Measurements from ENCODE around the gene MYCN.

The MYCN gene

DNA sequence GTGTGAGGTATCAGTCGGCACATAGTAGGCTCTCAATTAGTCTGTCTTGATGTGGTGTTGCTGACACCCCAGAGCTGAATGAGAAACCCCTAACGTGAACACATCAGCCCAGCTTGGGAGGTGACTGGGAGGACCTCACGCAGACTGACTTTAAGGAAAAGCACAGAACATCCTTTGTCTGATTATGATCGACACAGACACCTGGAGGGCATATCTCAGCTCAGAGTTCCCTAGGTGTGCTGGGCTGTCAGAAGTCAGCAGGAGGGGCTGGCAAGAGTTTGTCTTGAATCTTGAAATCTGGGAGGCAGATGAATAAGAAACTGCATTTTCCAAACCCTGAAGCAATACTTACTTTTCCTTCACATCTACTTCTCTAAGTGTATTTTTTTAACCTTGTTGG is 16.8 kb upstream of the MYCN start:
- Histone ChIP-seq H2AK5ac (ENCODE audit: low read length, severe bottlenecking) (no peak overlapping the region), H3K36me3 (ENCODE audit: control insufficient read depth in 1 of 2, insufficient read depth in 2 of 2, low read depth in 1 of 2, low read length in 2 of 2) (no peaks in the 10 kb centered on the region), H2BK5ac (ENCODE audit: low read depth, low read length, poor library complexity, severe bottlenecking) (no peak overlapping the region), H4K91ac (ENCODE audit: low read length) (no peak overlapping the region), H2BK12ac (ENCODE audit: low read length in 2 of 2) (no peak overlapping the region), H3K14ac (ENCODE audit: low read length in 2 of 2) (no peak overlapping the region), H2BK15ac (ENCODE audit: low read depth, poor library complexity, severe bottlenecking) (no peak overlapping the region), H4K8ac (ENCODE audit: low read length) (no peak overlapping the region), H3K23ac (ENCODE audit: low read length in 2 of 2) (no peak overlapping the region), H3K79me1 (replicated peaks; ENCODE audit: low read length, poor library complexity, severe bottlenecking) (no peaks in the 10 kb centered on the region), H2BK120ac (ENCODE audit: low read depth, low read length) (no peak overlapping the region), H3K18ac (ENCODE audit: low read depth in 1 of 2, low read length in 2 of 2) (no peak overlapping the region), H3K4me2 (ENCODE audit: low read length, poor library complexity, severe bottlenecking) (no peak overlapping the region), H3K27ac (ENCODE audit: low read length, poor library complexity, severe bottlenecking) (no peak overlapping the region), H3K4ac (ENCODE audit: low read depth in 1 of 2, low read length in 2 of 2) (no peak overlapping the region), H2AFZ (ENCODE audit: low read depth, low read length) (no peak overlapping the region), H3K4me1 (ENCODE audit: control insufficient read depth, insufficient read depth, low read depth, low read length) (no peaks in the 10 kb centered on the region), H3K9me3 (ENCODE audit: control insufficient read depth, low read length) (no peaks in the 10 kb centered on the region), H3K4me3 (ENCODE audit: insufficient read depth in 1 of 2, low read depth in 1 of 2, low read length in 2 of 2) (no peak overlapping the region), H3K27me3 (ENCODE audit: control insufficient read depth in 1 of 2, insufficient read depth in 1 of 2, low read length in 2 of 2) (peaks cover 11 to 27% of the 10 kb centered on the region in 2 experiments), H3K9ac (ENCODE audit: low read length) (no peak overlapping the region)
- 88% methylated on average over 4 of the region's 4 CpGs for WGBS
- no peak for DNase-seq

DNA sequence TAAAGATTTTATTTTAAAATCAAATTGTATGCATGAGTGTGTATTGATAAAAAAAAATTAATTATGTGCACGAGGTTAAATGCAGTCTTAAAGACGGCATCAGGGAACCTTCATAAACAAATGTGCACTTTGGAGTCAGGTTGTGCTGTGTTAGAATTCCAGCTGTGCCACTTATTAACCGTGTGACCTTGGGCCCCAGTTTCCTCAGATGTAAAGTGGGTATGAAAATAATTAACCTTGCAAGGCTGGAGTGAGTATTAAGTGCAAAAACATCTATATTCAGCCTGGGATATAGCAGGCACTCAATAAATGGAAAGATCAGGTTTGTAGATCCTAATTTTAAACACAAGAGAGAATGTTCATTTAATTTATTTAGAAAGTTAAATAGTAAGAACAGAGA is 14.5 kb upstream of the MYCN start:
- H3K9ac ChIP-seq (ENCODE audit: low read length) = no peak overlapping the region
- no peaks in the 10 kb centered on the region for H3K4me1 ChIP-seq (ENCODE audit: control insufficient read depth, insufficient read depth, low read depth, low read length)
- H2BK12ac ChIP-seq (ENCODE audit: low read length in 2 of 2) = no peak overlapping the region
- no peak overlapping the region for H2AK5ac ChIP-seq (ENCODE audit: low read length, severe bottlenecking)
- H3K36me3 ChIP-seq (ENCODE audit: control insufficient read depth in 1 of 2, insufficient read depth in 2 of 2, low read depth in 1 of 2, low read length in 2 of 2) = no peaks in the 10 kb centered on the region
- H2AFZ ChIP-seq (ENCODE audit: low read depth, low read length) = no peak overlapping the region
- H3K27ac ChIP-seq (ENCODE audit: low read length, poor library complexity, severe bottlenecking) = no peak overlapping the region
- peaks cover 15 to 16% of the 10 kb centered on the region in 2 experiments for H3K27me3 ChIP-seq (ENCODE audit: control insufficient read depth in 1 of 2, insufficient read depth in 1 of 2, low read length in 2 of 2)
- no peaks in the 10 kb centered on the region for H3K9me3 ChIP-seq (ENCODE audit: control insufficient read depth, low read length)
- H3K4ac ChIP-seq (ENCODE audit: low read depth in 1 of 2, low read length in 2 of 2) = no peak overlapping the region
- no peak overlapping the region for H3K14ac ChIP-seq (ENCODE audit: low read length in 2 of 2)
- H3K23ac ChIP-seq (ENCODE audit: low read length in 2 of 2) = no peak overlapping the region
- H3K4me2 ChIP-seq (ENCODE audit: low read length, poor library complexity, severe bottlenecking) = no peak overlapping the region
- H2BK120ac ChIP-seq (ENCODE audit: low read depth, low read length) = no peak overlapping the region
- no peak overlapping the region for H2BK15ac ChIP-seq (ENCODE audit: low read depth, poor library complexity, severe bottlenecking)
- H3K4me3 ChIP-seq (ENCODE audit: insufficient read depth in 1 of 2, low read depth in 1 of 2, low read length in 2 of 2) = no peak overlapping the region
- no peak overlapping the region for H4K91ac ChIP-seq (ENCODE audit: low read length)
- H4K8ac ChIP-seq (ENCODE audit: low read length) = no peak overlapping the region
- WGBS = 63% methylated on average over 3 of the region's 3 CpGs
- H2BK5ac ChIP-seq (ENCODE audit: low read depth, low read length, poor library complexity, severe bottlenecking) = no peak overlapping the region
- H3K79me1 ChIP-seq (replicated peaks; ENCODE audit: low read length, poor library complexity, severe bottlenecking) = no peaks in the 10 kb centered on the region
- DNase-seq = no peak
- H3K18ac ChIP-seq (ENCODE audit: low read depth in 1 of 2, low read length in 2 of 2) = no peak overlapping the region

DNA sequence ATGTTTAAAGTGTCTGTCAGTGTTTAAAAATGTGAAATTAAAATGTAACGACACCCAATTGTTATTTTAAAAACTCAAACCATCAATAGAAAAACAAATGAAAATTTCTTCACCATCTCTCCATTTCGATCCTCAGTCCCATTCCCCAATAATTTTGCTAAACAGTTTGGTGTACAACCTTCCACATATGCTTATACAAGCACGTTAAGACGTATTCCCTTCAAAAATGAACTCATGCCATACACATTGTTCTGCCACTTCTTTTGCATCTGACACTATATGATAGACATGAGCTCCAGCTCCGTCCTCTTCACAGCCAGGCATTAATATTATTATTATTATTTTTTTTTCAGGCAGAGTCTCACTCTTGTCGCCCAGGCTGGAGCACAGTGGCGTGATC is 14.1 kb upstream of the MYCN start:
- H2BK15ac ChIP-seq (ENCODE audit: low read depth, poor library complexity, severe bottlenecking) = no peak overlapping the region
- H3K9me3 ChIP-seq (ENCODE audit: control insufficient read depth, low read length) = no peaks in the 10 kb centered on the region
- H3K14ac ChIP-seq (ENCODE audit: low read length in 2 of 2) = no peak overlapping the region
- H3K27me3 ChIP-seq (ENCODE audit: control insufficient read depth in 1 of 2, insufficient read depth in 1 of 2, low read length in 2 of 2) = peaks cover 12 to 14% of the 10 kb centered on the region in 2 experiments
- H4K8ac ChIP-seq (ENCODE audit: low read length) = no peak overlapping the region
- no peak overlapping the region for H2AFZ ChIP-seq (ENCODE audit: low read depth, low read length)
- H2BK5ac ChIP-seq (ENCODE audit: low read depth, low read length, poor library complexity, severe bottlenecking) = no peak overlapping the region
- H3K18ac ChIP-seq (ENCODE audit: low read depth in 1 of 2, low read length in 2 of 2) = no peak overlapping the region
- H3K9ac ChIP-seq (ENCODE audit: low read length) = no peak overlapping the region
- no peak overlapping the region for H3K23ac ChIP-seq (ENCODE audit: low read length in 2 of 2)
- H3K4me1 ChIP-seq (ENCODE audit: control insufficient read depth, insufficient read depth, low read depth, low read length) = no peaks in the 10 kb centered on the region
- H3K4me2 ChIP-seq (ENCODE audit: low read length, poor library complexity, severe bottlenecking) = no peak overlapping the region
- no peak overlapping the region for H3K4ac ChIP-seq (ENCODE audit: low read depth in 1 of 2, low read length in 2 of 2)
- no peak overlapping the region for H2AK5ac ChIP-seq (ENCODE audit: low read length, severe bottlenecking)
- no peak overlapping the region for H2BK12ac ChIP-seq (ENCODE audit: low read length in 2 of 2)
- H3K27ac ChIP-seq (ENCODE audit: low read length, poor library complexity, severe bottlenecking) = no peak overlapping the region
- H3K36me3 ChIP-seq (ENCODE audit: control insufficient read depth in 1 of 2, insufficient read depth in 2 of 2, low read depth in 1 of 2, low read length in 2 of 2) = no peaks in the 10 kb centered on the region
- 86% methylated on average over 6 of the region's 7 CpGs for WGBS
- no peak overlapping the region for H2BK120ac ChIP-seq (ENCODE audit: low read depth, low read length)
- no peak for DNase-seq
- H3K79me1 ChIP-seq (replicated peaks; ENCODE audit: low read length, poor library complexity, severe bottlenecking) = no peaks in the 10 kb centered on the region
- H4K91ac ChIP-seq (ENCODE audit: low read length) = no peak overlapping the region
- H3K4me3 ChIP-seq (ENCODE audit: insufficient read depth in 1 of 2, low read depth in 1 of 2, low read length in 2 of 2) = no peak overlapping the region

DNA sequence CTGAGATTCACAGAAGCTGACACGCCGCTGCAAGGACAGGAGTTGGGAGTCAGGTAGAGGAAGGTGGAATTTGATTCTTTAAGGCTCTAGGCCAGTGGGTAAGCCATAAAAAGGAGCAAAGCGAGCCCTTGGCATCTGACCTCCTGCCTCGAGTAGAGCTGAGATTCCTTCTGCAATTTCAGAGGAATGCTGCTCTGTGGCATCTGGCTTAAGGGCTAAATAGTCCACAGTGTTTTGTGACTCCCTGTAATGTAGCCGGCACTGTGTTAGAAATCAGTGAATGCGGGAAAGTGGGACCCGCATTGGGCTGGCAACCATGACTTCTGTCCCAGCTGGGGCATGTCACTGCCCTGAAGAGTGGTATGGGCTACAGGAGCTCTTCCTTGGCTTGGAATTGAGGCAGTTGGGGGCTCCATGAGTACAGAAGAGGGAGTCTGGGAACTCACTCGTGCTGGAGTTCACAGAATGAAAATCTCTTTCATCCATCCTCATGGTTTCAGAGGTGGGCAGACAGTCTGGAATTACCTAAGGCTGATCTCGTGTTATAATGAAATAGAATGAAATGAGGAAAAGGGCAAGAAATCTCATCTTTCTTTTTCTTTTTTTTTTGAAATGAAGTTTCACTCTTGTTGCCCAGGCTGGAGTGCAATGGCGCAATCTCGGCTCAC is 12.7 kb upstream of the MYCN start:
- no peak for DNase-seq
- WGBS = 88% methylated on average over 10 of the region's 11 CpGs

More for the DNA sequence above, 12.7 kb upstream of the MYCN start:
- no peaks in the 10 kb centered on the region for H3K79me1 ChIP-seq (replicated peaks; ENCODE audit: low read length, poor library complexity, severe bottlenecking)
- H2BK15ac ChIP-seq (ENCODE audit: low read depth, poor library complexity, severe bottlenecking) = no peak overlapping the region
- no peak overlapping the region for H3K4me2 ChIP-seq (ENCODE audit: low read length, poor library complexity, severe bottlenecking)
- H3K9ac ChIP-seq (ENCODE audit: low read length) = no peak overlapping the region
- H2BK12ac ChIP-seq (ENCODE audit: low read length in 2 of 2) = no peak overlapping the region
- H3K27me3 ChIP-seq (ENCODE audit: control insufficient read depth in 1 of 2, insufficient read depth in 1 of 2, low read length in 2 of 2) = peaks cover 5 to 12% of the 10 kb centered on the region in 2 experiments
- H2BK5ac ChIP-seq (ENCODE audit: low read depth, low read length, poor library complexity, severe bottlenecking) = no peak overlapping the region
- H2AFZ ChIP-seq (ENCODE audit: low read depth, low read length) = no peak overlapping the region
- H3K4me3 ChIP-seq (ENCODE audit: insufficient read depth in 1 of 2, low read depth in 1 of 2, low read length in 2 of 2) = no peak overlapping the region
- H3K14ac ChIP-seq (ENCODE audit: low read length in 2 of 2) = no peak overlapping the region
- H4K91ac ChIP-seq (ENCODE audit: low read length) = no peak overlapping the region
- no peak overlapping the region for H3K18ac ChIP-seq (ENCODE audit: low read depth in 1 of 2, low read length in 2 of 2)
- H3K9me3 ChIP-seq (ENCODE audit: control insufficient read depth, low read length) = no peaks in the 10 kb centered on the region
- H3K36me3 ChIP-seq (ENCODE audit: control insufficient read depth in 1 of 2, insufficient read depth in 2 of 2, low read depth in 1 of 2, low read length in 2 of 2) = no peaks in the 10 kb centered on the region
- no peak overlapping the region for H3K4ac ChIP-seq (ENCODE audit: low read depth in 1 of 2, low read length in 2 of 2)
- H3K27ac ChIP-seq (ENCODE audit: low read length, poor library complexity, severe bottlenecking) = no peak overlapping the region
- H2BK120ac ChIP-seq (ENCODE audit: low read depth, low read length) = no peak overlapping the region
- no peak overlapping the region for H3K23ac ChIP-seq (ENCODE audit: low read length in 2 of 2)
- H4K8ac ChIP-seq (ENCODE audit: low read length) = no peak overlapping the region
- H2AK5ac ChIP-seq (ENCODE audit: low read length, severe bottlenecking) = no peak overlapping the region
- H3K4me1 ChIP-seq (ENCODE audit: control insufficient read depth, insufficient read depth, low read depth, low read length) = no peaks in the 10 kb centered on the region

All from mesenchymal stem cell (in vitro differentiated cells and primary cell).